ENCODE data around the gene CLMP. TPM values are rescaled to one million over a fixed set of nuclear protein-coding genes. Genes with fewer than 3 reads are reported as not detected.

CLMP gene
- total and polyA plus RNA-seq, 9 of the 15 experiments (the other 6 are each of a cell fraction or from before 2014, with no cell fraction given), result 0.02 to 0.15 (median 0.03) TPM; not detected in 6

GRCh38 chr11:123083623-123084029, 111.4 kb downstream of the CLMP start (continued):
- no peak for TF ChIP-seq ZEB2 (IDR thresholded peaks at IDR 0.05)
- TF ChIP-seq FOXJ2 (tag; IDR thresholded peaks at IDR 0.05), result peak; percentile 98
- TF ChIP-seq TRIM24 (IDR thresholded peaks at IDR 0.05), result peak in 1 of 2 experiments; percentile 56; a peak in 1 of 4 replicates
- peak; percentile 65 for TF ChIP-seq MEIS2 (IDR thresholded peaks at IDR 0.05; ENCODE audit: partially characterized antibody)
- TF ChIP-seq SOX6 (IDR thresholded peaks at IDR 0.05), result 0 out of 2 replicates have a peak, but pooled peaks have one; percentile 34
- no peak for TF ChIP-seq CBFB (CRISPR knock-in tag; IDR thresholded peaks at IDR 0.05)
- peak; percentile 38 for TF ChIP-seq MAFK (IDR thresholded peaks at IDR 0.05; ENCODE audit: low read length)
- TF ChIP-seq DACH1 (IDR thresholded peaks at IDR 0.05; ENCODE audit: partially characterized antibody), result no peak
- peak; percentile 49 for TF ChIP-seq FOS (IDR thresholded peaks at IDR 0.05; ENCODE audit: extremely low read depth, insufficient read length)
- peak; percentile 79 for TF ChIP-seq DPF2 (IDR thresholded peaks at IDR 0.05)
- no peak for TF ChIP-seq PPARD (CRISPR knock-in tag; IDR thresholded peaks at IDR 0.05)
- TF ChIP-seq NFIX (CRISPR knock-in tag; IDR thresholded peaks at IDR 0.05; ENCODE audit: low read depth), result no peak
- no peak for TF ChIP-seq THRB (CRISPR knock-in tag; conservative IDR thresholded peaks at IDR 0.05)
- no peak for TF ChIP-seq NBN (IDR thresholded peaks at IDR 0.05; ENCODE audit: low read depth)
- no peak for TF ChIP-seq NKRF (IDR thresholded peaks at IDR 0.05; ENCODE audit: borderline replicate concordance)
- TF ChIP-seq ZNF76 (CRISPR knock-in tag; IDR thresholded peaks at IDR 0.05; ENCODE audit: borderline replicate concordance), result no peak

Data from K562 (cell line).